Endometrium (tissue), 2 donors: Measurements from ENCODE around the gene CRTAC1.

ENCODE experiments used
- FAIRE-seq: peaks from 2 replicates; lab custom pipeline; 2012; peaks lifted over from hg19 to GRCh38; lab: Jason Lieb, UNC
- donor health status: control.
- donor health status: control.

Gene CRTAC1

GRCh38 chr10:97923476-97923875, 106.9 kb downstream of the CRTAC1 start:
- no peak for FAIRE-seq

DNA sequence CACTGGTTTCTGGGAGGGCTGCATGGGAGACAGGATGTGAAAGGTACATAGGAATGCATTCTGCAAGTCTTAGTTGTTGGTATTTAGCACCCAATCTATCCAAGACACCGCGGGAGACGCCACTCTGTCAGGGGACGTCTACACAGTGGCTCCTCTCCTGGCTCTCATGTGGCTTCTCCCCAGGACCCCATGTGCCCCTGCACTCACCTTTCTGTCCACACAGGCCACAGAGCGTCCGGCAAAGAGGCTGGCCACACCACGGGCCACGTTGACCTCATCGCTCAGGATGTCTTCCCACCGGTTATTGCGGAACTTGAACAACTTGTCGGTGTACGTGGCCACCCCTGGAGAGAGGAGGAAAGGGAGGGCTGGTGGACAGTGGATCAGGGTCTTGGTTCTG, 107.4 kb downstream of the CRTAC1 start:
- no peak for FAIRE-seq

- no peak for FAIRE-seq
Measured at GRCh38 chr10:97922022-97922758, 108.2 kb downstream of the CRTAC1 start.

DNA sequence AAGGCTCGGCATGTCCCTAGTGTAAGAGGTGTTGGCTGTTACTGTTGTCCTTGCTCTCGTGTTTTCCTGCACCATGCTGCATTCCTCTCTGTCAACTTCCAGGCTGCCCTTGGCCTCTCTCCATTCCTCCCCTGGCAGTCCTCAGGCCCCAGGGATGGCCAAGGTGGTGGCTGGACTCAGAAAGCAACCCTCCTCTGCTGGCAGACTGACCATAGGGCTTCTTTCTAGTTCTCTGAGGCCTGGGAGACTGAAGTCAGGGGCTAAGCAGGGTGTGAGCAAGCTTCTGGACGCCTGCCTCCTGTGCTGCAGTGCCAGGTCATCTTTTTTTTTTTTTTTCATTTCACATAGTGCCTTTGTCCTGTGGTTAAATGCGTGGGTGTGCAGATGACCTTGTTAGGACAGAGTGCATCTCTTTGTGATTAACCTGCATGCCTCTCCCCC, 108.8 kb downstream of the CRTAC1 start:
- no peak for FAIRE-seq

DNA sequence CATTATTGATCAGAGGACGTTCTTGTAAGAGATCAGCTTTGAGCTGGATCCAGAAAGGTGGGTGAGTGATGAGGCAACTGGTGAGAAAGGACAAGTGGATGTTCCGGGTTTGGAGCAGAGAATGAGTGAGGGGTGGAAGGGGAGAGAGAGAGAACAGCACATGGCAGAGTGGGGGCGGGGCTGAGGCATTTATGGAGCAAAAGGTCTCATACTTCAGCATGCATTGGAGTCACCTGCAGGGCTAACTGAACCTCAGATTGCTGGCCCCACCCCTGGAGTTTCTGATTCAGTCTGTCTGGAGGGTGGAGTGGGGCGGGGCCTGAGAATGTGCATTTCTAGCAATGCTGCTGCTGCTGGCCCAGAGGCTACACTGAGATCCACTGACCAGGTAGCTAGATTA, 109.6 kb downstream of the CRTAC1 start:
- FAIRE-seq = no peak

DNA sequence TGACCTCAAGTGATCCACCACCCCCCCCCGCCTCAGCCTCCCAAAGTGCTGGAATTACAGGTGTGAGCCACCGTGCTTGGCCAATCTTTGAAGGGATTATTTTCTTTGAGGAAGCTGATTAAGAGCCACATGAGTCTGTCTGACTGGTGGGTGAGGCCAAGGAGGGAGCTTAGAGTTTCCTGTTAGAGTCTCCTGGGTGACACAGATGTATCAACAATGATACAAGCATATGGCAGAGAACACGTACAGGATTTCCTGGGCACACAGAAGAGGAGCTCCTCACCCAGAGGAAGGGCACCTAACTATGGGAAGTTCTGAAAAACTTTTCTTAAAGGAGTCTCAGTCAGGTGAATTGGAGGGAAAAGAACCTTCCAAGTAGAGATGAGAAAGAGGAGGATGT, 111.4 kb downstream of the CRTAC1 start:
- FAIRE-seq = no peak

DNA sequence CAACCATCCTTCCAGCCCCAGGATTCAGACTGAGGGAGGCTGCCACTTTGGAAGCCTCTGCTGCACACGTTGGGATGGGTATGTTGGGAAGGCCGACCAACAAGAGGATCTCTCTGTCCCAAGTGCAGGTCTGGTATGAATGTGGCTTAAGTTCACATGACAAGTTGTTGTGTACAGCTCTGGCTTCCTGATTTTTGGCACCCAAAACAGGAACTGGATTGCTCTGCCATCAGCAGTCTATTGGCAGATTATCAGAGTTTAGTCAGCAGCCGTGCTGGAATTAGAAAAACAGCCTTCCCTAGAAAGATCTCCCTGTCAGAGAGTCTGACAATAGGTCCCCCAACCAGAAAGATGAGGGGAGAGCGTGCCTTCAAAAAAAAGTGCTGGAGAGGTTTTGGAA, 113.8 kb downstream of the CRTAC1 start:
- no peak for FAIRE-seq

GRCh38 chr10:97915346-97916131, 114.9 kb downstream of the CRTAC1 start:
- FAIRE-seq = no peak

- no peak for FAIRE-seq
Measured at GRCh38 chr10:97914837-97915211, 115.6 kb downstream of the CRTAC1 start.

GRCh38 chr10:97914171-97914836, 116.1 kb downstream of the CRTAC1 start:
- FAIRE-seq = no peak

DNA sequence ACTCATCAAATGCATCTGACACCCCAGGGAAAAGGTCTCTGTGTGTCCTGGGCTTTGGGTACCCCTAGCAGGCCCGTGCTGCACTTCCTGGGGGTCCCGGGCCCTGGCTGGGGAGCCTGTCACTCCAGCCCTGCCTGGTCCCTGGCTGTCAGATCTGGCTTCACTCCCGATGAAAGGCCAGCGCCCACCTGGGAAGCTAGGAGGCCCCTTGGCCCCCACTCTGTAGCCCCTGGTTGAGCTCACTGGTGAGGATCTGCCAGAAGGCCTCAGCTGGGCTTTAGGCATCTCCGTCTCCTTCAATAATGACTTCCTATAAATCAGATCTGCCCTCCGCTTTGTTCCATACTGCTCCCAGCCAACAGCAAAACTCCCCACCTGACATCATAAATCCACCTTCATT, 116.8 kb downstream of the CRTAC1 start:
- FAIRE-seq = no peak

DNA sequence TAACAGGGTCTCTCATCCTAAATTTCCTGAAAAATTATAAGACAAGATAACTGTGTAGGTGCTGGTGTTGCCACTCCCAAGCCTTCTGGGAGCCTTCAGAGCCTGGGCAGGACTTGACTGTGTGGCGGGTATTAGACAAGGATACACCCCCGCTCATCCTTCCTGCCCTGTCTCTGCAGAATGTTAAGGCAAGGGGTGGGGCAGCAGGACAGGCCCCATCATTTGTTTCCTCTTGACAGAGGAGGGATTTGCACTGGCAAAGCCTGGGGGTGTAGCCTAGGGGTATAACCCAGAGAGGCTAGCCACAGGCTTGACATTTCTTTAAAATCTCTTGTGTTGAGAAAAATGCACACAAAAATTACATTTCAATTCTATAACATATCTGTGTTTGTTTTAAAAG, 117.2 kb downstream of the CRTAC1 start:
- no peak for FAIRE-seq

DNA sequence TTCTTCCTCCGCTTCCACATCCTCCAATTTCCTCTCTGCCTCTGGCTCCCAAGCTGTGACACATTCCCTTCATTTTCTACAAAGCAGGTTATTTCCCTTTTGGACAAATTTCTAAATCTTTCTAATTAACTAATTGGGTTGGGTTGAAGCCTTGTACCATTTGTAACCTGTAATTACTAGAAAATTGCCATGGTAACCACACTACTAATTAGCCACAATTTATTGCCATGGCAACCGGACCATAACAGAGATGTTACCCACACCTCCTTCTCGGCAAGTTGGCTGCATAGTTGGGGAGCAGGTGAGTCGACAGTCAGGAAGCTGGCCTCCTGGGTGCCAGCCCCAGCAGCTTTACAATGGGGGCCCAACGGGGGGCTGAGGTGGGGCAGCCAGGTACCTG, 119.2 kb downstream of the CRTAC1 start:
- no peak for FAIRE-seq

- FAIRE-seq = no peak
Measured at GRCh38 chr10:97910661-97911060, 119.8 kb downstream of the CRTAC1 start.

DNA sequence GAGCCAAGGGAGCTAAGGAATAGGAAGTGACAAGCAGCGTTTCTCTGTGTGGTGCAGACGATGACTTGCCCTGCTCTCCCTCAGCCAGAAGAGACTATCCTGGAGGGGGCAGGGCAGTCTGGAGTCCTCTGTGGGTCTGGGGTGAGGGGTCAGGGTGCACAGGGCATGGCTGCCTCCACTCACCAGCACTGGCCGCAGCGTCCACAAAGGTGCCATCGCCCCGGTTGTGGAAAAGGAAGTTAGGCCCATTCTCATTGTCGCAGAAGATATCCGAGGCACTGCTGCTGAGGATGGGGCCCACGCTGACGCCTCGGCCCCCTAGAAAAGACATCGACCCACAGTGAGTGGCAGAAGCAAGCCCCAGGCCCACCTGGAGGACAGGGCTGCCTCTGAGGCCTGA, 122.6 kb downstream of the CRTAC1 start:
- FAIRE-seq = no peak

- no peak for FAIRE-seq
Measured at GRCh38 chr10:97907211-97907610, 123.2 kb downstream of the CRTAC1 start.

- FAIRE-seq = no peak
Measured at GRCh38 chr10:97905276-97905675, 125.1 kb downstream of the CRTAC1 start.

DNA sequence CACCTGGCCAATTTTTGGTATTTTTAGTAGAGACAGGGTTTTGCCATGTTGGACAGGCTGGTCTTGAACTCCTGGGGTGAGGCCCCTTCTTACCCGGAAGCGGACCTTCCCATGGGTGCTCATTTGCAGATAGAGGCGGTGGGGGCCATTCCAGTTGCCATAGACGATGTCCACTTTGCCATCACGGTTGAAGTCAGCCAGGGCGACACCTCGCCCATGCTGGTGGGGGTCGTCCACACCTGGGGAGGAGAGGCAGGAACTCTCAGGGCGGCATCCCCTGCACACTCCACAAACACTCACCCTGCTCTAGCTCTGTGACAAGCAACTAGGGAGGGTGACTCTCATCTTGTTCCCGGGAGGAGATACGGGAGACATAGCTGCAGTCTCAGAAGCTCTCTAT, 125.8 kb downstream of the CRTAC1 start:
- no peak for FAIRE-seq

GRCh38 chr10:97904018-97904381, 126.4 kb downstream of the CRTAC1 start:
- no peak for FAIRE-seq

DNA sequence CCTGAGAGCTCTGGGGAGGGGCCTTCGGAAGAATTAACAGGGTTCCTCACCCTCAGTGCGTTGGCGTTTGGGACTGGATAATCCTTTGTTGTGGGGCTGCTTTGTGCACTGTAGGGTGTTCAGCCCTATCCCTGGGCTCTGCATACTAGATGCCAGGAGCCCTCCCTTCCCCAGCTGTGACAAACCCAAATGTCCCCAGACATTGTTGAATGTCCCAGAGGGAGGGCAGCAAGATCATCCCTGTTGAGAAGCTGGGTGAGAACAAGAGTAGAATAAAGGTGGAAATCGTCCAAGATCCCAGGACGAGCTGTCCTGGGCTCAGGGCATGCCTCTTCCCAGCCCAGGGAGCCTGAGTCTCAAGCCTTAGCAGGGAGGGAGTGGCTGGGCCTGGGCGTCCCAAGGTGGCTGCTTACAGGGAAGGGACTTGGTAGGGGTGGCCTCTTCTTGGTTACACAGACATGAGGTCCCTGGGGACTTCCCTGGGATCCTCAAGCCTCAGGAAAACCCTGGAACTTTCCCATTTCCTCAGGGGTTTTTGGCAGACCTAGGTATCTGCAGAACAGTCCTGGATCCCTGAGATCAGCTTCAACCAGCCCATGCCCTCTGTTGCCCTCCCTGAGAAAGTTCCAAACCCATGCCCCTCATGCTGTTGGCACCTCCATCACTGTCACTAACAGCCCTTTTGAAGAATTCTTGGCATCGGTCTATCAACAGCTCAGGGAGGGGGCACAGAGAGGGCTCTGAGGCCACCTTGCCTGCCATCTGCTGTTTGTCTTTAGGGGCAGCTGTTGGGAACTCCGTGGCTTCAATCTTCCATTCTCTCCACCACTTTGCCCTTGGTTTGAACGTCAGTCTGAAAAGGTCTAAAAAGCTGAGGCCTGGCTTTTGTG, 127.0 kb downstream of the CRTAC1 start:
- FAIRE-seq = no peak

DNA sequence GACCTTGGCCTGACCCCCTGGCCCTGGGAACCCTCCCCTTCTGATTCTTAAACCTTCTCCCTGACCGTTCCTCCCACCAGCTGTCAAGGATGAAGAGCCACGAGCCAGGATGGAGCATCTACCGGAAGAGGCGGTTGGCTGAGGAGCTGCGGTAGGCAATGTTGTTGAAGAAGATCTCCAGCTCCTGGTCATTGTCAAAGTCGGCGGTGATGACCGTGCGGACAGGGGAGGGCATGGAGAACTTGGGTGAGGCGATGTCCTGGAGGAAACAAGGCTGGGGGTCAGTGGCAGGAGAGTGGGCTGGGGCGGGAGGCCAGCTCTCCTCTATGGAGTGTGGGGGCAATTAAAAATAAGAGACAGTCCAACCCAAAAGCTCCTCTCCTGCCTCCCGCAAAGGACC, 129.0 kb downstream of the CRTAC1 start:
- no peak for FAIRE-seq

GRCh38 chr10:97898429-97898828, 132.0 kb downstream of the CRTAC1 start:
- FAIRE-seq = no peak
